Measurements from ENCODE around the gene LAMA2.

Gene LAMA2

DNA sequence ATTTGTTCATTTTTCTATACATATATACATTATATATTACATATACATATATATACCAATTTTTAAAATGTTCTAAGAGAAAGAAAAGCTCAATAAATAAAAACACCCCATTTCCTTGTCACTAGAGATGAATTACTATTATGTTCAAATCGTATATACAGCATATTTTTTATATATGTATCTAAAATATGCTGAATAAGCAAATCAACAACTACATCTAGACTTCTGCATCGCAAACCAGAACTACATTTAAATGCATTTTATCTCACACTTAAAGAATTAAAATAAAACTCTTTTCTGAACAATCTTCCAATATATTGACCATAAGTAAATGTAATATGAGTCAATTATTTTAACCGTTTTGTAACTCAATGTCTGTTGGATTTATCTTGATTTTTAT lies 133.9 kb downstream of the LAMA2 start:
- Histone ChIP-seq H3K4me1 (ENCODE audit: insufficient read depth, insufficient read length) (no peaks in the 10 kb centered on the region), H3K9ac (ENCODE audit: insufficient read length, low read depth) (no peak overlapping the region), H3K9me3 (ENCODE audit: insufficient read depth, low read length) (no peaks in the 10 kb centered on the region), H3K27me3 (ENCODE audit: insufficient read depth, insufficient read length) (no peaks in the 10 kb centered on the region), H3K4me3 (ENCODE audit: insufficient read length, low read depth) (no peak overlapping the region), H3K36me3 (ENCODE audit: insufficient read depth, insufficient read length, low read length) (no peaks in the 10 kb centered on the region)
- no peak for DNase-seq (ENCODE audit: low read depth, low spot score)
- no peak for TF ChIP-seq YY1 (IDR thresholded peaks at IDR 0.05; ENCODE audit: insufficient read depth, insufficient read length)
- no peak for TF ChIP-seq ZNF274 (IDR thresholded peaks at IDR 0.05; ENCODE audit: low read depth, low read length)
- TF ChIP-seq SUZ12 (IDR thresholded peaks at IDR 0.05; ENCODE audit: extremely low read depth, insufficient read depth, insufficient read length) = no peak

DNA sequence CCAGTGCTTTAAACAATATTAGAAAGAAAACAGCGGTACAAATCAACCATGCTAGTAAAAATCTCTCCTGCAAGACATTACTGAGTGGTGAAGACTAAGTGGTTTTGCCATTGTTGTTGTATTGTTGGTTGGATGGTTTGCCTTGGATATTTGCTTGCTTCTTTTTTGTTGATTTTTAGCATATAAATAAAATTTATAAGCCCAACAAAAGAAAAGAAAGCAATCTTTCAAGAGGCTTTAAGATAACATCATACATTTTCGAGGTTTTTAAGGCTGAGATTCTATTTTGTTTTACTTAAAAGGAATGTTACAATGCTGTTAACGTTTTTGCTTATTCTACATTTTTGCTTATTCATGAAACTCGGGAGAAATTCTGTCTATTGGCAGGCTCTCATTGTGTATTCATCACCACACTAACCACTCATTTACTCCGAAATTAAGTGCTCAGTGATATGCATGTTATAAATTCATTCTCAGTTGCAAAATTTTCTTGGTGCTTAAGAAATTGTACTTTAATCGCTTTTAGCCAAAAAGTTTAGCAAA lies 139.1 kb downstream of the LAMA2 start:
- Histone ChIP-seq H3K36me3 (ENCODE audit: insufficient read depth, insufficient read length, low read length) (no peaks in the 10 kb centered on the region), H3K9ac (ENCODE audit: insufficient read length, low read depth) (no peak overlapping the region), H3K27me3 (ENCODE audit: insufficient read depth, insufficient read length) (no peaks in the 10 kb centered on the region), H3K4me1 (ENCODE audit: insufficient read depth, insufficient read length) (no peaks in the 10 kb centered on the region), H3K4me3 (ENCODE audit: insufficient read length, low read depth) (no peak overlapping the region), H3K9me3 (ENCODE audit: insufficient read depth, low read length) (no peaks in the 10 kb centered on the region)
- no peak for DNase-seq (ENCODE audit: low read depth, low spot score)
- TF ChIP-seq SUZ12 (IDR thresholded peaks at IDR 0.05; ENCODE audit: extremely low read depth, insufficient read depth, insufficient read length) (no peak), ZNF274 (IDR thresholded peaks at IDR 0.05; ENCODE audit: low read depth, low read length) (no peak), YY1 (IDR thresholded peaks at IDR 0.05; ENCODE audit: insufficient read depth, insufficient read length) (no peak)

DNA sequence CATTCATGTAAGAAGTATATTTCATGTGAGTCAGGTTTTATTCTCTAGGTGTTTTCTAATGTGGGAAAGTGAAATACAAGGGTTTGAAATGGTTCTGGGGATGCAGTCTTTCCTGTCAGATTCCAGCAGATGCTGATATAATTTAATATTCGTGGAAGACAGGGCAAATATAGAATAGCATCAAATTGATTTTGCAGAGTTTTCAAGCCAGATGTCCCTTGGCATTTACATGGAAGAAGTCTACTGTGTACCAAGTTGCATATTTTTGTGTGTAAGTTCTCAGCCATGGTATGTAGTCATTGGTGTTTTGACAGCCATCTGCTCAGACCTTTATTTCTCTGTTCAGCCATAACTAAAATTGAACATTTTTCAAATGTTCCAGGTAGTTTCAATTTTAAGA lies 143.7 kb downstream of the LAMA2 start:
- H3K9me3 ChIP-seq (ENCODE audit: insufficient read depth, low read length) = no peaks in the 10 kb centered on the region
- no peak overlapping the region for H3K4me3 ChIP-seq (ENCODE audit: insufficient read length, low read depth)
- no peaks in the 10 kb centered on the region for H3K36me3 ChIP-seq (ENCODE audit: insufficient read depth, insufficient read length, low read length)
- no peak for DNase-seq (ENCODE audit: low read depth, low spot score)
- no peak overlapping the region for H3K9ac ChIP-seq (ENCODE audit: insufficient read length, low read depth)
- TF ChIP-seq SUZ12 (IDR thresholded peaks at IDR 0.05; ENCODE audit: extremely low read depth, insufficient read depth, insufficient read length) = no peak
- TF ChIP-seq YY1 (IDR thresholded peaks at IDR 0.05; ENCODE audit: insufficient read depth, insufficient read length) = no peak
- TF ChIP-seq ZNF274 (IDR thresholded peaks at IDR 0.05; ENCODE audit: low read depth, low read length) = no peak
- H3K4me1 ChIP-seq (ENCODE audit: insufficient read depth, insufficient read length) = no peaks in the 10 kb centered on the region
- H3K27me3 ChIP-seq (ENCODE audit: insufficient read depth, insufficient read length) = no peaks in the 10 kb centered on the region

DNA sequence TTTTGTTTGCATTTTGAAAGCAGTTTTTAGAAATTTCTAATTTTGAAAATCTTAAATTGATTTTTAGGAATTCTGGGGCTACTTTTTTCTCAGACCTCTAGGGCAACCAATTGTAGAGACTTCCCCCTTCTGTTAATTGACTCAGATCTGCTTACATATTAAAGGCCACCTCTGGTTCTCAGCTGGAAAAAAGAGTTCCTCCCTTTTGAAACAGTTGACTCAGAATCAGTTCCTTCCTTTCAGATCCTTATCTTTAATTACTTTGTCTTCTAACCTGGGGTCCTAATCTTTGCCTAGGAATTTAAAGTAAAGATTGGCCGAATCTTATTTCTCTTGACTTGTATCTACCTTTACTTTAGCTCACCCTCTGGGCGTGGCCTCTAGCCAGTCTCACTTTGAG lies 146.8 kb downstream of the LAMA2 start:
- TF ChIP-seq ZNF274 (IDR thresholded peaks at IDR 0.05; ENCODE audit: low read depth, low read length) (no peak), YY1 (IDR thresholded peaks at IDR 0.05; ENCODE audit: insufficient read depth, insufficient read length) (no peak), SUZ12 (IDR thresholded peaks at IDR 0.05; ENCODE audit: extremely low read depth, insufficient read depth, insufficient read length) (no peak)
- H3K4me1 ChIP-seq (ENCODE audit: insufficient read depth, insufficient read length) = no peaks in the 10 kb centered on the region
- H3K36me3 ChIP-seq (ENCODE audit: insufficient read depth, insufficient read length, low read length) = no peaks in the 10 kb centered on the region
- peak; percentile 13 for DNase-seq (ENCODE audit: low read depth, low spot score)
- H3K9ac ChIP-seq (ENCODE audit: insufficient read length, low read depth) = no peak overlapping the region
- H3K27me3 ChIP-seq (ENCODE audit: insufficient read depth, insufficient read length) = no peaks in the 10 kb centered on the region
- no peak overlapping the region for H3K4me3 ChIP-seq (ENCODE audit: insufficient read length, low read depth)
- no peaks in the 10 kb centered on the region for H3K9me3 ChIP-seq (ENCODE audit: insufficient read depth, low read length)

DNA sequence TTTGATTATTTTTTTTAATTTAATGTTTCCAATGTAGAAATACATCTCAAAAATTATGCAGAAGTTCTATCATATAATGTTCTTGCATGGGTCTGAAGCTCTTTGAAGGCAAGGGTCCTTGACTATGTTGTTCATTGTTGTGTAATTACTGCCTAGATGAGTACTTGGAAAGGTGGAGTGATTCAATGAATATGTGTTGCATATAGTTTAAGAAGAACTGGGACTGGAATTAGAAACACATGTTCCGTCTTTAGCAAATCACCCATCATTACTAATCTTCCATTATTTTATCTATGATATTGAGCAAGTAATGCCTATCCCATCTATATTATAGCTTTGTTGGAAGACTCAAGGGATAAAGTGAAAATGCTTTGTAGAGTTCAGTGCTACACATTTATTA lies 147.3 kb downstream of the LAMA2 start:
- no peak for DNase-seq (ENCODE audit: low read depth, low spot score)
- Histone ChIP-seq H3K27me3 (ENCODE audit: insufficient read depth, insufficient read length) (no peaks in the 10 kb centered on the region), H3K4me1 (ENCODE audit: insufficient read depth, insufficient read length) (no peaks in the 10 kb centered on the region), H3K9me3 (ENCODE audit: insufficient read depth, low read length) (no peaks in the 10 kb centered on the region), H3K9ac (ENCODE audit: insufficient read length, low read depth) (no peak overlapping the region), H3K36me3 (ENCODE audit: insufficient read depth, insufficient read length, low read length) (no peaks in the 10 kb centered on the region), H3K4me3 (ENCODE audit: insufficient read length, low read depth) (no peak overlapping the region)
- TF ChIP-seq SUZ12 (IDR thresholded peaks at IDR 0.05; ENCODE audit: extremely low read depth, insufficient read depth, insufficient read length) (no peak), YY1 (IDR thresholded peaks at IDR 0.05; ENCODE audit: insufficient read depth, insufficient read length) (no peak), ZNF274 (IDR thresholded peaks at IDR 0.05; ENCODE audit: low read depth, low read length) (no peak)

DNA sequence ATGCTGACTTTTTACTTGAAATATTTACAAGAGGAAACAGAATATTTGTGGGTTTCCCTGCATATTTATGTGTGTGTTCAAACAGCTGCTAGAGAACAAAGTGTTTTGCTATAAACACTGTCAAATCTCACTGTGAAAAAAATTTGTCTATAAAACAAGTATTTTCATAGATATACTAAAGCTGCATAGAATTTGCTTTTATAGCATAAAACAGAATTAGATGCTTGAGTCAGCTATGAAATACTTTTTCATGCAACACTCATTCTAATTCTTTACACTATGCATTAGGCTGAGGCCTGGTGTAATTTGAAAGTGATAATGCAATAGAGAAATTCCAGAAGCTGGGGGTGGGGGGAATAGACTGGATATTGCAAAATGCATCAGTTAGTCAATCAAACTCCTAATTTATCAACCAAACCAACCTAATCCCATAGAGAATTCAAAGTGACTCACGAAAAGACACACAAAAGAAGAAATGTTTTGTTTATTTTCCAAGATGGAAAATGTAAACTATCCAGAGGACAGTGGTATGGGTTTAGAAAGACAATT lies 148.2 kb downstream of the LAMA2 start:
- DNase-seq (ENCODE audit: low read depth, low spot score) = no peak
- no peaks in the 10 kb centered on the region for H3K36me3 ChIP-seq (ENCODE audit: insufficient read depth, insufficient read length, low read length)
- no peaks in the 10 kb centered on the region for H3K9me3 ChIP-seq (ENCODE audit: insufficient read depth, low read length)
- no peak overlapping the region for H3K4me3 ChIP-seq (ENCODE audit: insufficient read length, low read depth)
- no peak overlapping the region for H3K9ac ChIP-seq (ENCODE audit: insufficient read length, low read depth)
- H3K4me1 ChIP-seq (ENCODE audit: insufficient read depth, insufficient read length) = no peaks in the 10 kb centered on the region
- no peak for TF ChIP-seq SUZ12 (IDR thresholded peaks at IDR 0.05; ENCODE audit: extremely low read depth, insufficient read depth, insufficient read length)
- no peak for TF ChIP-seq YY1 (IDR thresholded peaks at IDR 0.05; ENCODE audit: insufficient read depth, insufficient read length)
- no peak for TF ChIP-seq ZNF274 (IDR thresholded peaks at IDR 0.05; ENCODE audit: low read depth, low read length)
- H3K27me3 ChIP-seq (ENCODE audit: insufficient read depth, insufficient read length) = no peaks in the 10 kb centered on the region

DNA sequence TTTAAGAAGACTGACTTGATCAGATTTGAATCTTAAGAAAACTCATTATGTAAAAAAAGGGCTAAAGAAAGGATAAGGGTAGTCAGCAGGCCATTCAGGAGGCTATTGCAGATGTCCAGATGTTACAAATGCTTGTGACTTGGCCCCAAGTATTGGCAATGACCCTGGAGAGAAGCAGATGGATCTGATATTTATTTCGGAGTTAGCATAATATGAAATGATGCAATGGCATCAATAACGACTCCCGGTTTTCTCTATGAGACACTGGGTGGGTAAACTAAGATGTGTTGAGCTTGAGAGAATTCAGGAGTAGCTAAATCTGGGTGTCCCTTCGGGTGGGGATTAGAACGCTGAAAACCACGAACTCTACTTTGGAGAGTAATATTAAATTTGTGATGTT lies 149.7 kb downstream of the LAMA2 start:
- no peaks in the 10 kb centered on the region for H3K4me1 ChIP-seq (ENCODE audit: insufficient read depth, insufficient read length)
- no peaks in the 10 kb centered on the region for H3K27me3 ChIP-seq (ENCODE audit: insufficient read depth, insufficient read length)
- TF ChIP-seq YY1 (IDR thresholded peaks at IDR 0.05; ENCODE audit: insufficient read depth, insufficient read length) (no peak), ZNF274 (IDR thresholded peaks at IDR 0.05; ENCODE audit: low read depth, low read length) (no peak), SUZ12 (IDR thresholded peaks at IDR 0.05; ENCODE audit: extremely low read depth, insufficient read depth, insufficient read length) (no peak)
- H3K4me3 ChIP-seq (ENCODE audit: insufficient read length, low read depth) = no peak overlapping the region
- H3K36me3 ChIP-seq (ENCODE audit: insufficient read depth, insufficient read length, low read length) = no peaks in the 10 kb centered on the region
- H3K9ac ChIP-seq (ENCODE audit: insufficient read length, low read depth) = no peak overlapping the region
- no peak for DNase-seq (ENCODE audit: low read depth, low spot score)
- no peaks in the 10 kb centered on the region for H3K9me3 ChIP-seq (ENCODE audit: insufficient read depth, low read length)

Measured in NT2/D1 (cell line).